Activated T-helper 1 cell treated with anti-CD3 and anti-CD28 coated beads, Interleukin-12 subunit alpha, Interleukin-12 subunit beta, Interleukin-2, Interleukin-4 antibody, amounts not matched to agents 30 ng/mL and 10 ng/mL and 1 ng/mL, durations not matched to agents 14 hours and 24 hours and 36 hours (primary cell): Measurements from ENCODE around the gene IGFBP5. TPM values are rescaled to one million over a fixed set of nuclear protein-coding genes. Genes with fewer than 3 reads are reported as not detected.

Experiments
- DNase-seq: peaks from one replicate; pipeline ENCODE4 v3.0.0; 2021; ENCODE audit warnings: low spot score
- H3K27ac Mint-ChIP-seq: one replicate; pipeline ENCODE4 v1.8.0; 2021; ENCODE audit warnings: mild to moderate bottlenecking, mixed read lengths
- H3K27me3 Mint-ChIP-seq: one replicate; pipeline ENCODE4 v1.8.0; 2022; ENCODE audit warnings: mild to moderate bottlenecking, moderate library complexity, mixed read lengths; ENCODE audit not compliant: insufficient read depth
- H3K36me3 Mint-ChIP-seq: one replicate; pipeline ENCODE4 v1.8.0; 2021; ENCODE audit warnings: low read depth, mixed read lengths
- H3K4me1 Mint-ChIP-seq: one replicate; pipeline ENCODE4 v1.8.0; 2021; ENCODE audit warnings: low read depth, mixed read lengths
- H3K4me3 Mint-ChIP-seq: one replicate; pipeline ENCODE4 v1.8.0; 2021; ENCODE audit warnings: mild to moderate bottlenecking, moderate library complexity, mixed read lengths
- H3K9me3 Mint-ChIP-seq: one replicate; pipeline ENCODE4 v1.8.0; 2021; ENCODE audit warnings: mixed read lengths
- intact Hi-C: fragments of 100-400 bp; cut with micrococcal nuclease; formaldehyde crosslinking; loops from one replicate; pipeline ENCODE4 v1.15.1; 2024
- total RNA-seq: library from RNA; stranded (reverse); gene quantifications from 2 replicates; pipeline ENCODE4 v1.2.3, GENCODE V29; 2022

IGFBP5 gene
- total RNA-seq, 1 donor from 2014 or later, result not detected

DNA sequence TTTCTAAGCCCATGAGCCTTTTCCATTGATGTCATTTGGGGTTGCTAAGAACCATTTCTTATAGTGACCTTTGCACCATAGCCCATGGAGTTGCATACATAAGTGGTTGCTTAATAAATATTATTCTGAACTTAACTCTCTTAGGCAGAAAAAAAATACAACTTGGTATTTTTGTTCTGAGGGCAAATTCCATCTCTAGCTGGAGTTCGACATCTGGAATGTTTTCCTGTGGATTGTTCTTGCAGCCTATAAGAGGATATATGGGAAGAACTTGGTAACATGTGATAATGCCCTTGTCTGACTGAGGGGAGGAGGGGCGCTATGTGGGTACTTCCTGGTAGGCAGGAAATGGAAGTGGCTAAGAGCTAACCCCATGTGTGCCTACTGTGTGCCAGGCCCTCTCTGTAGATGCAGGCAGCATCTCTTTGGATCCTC, 41.4 kb downstream of the IGFBP5 start:
- intact Hi-C loops, result no loop called here
- Mint-ChIP-seq H3K36me3 (no peaks in the 10 kb centered on the region), H3K4me3 (no peak overlapping the region), H3K9me3 (no peaks in the 10 kb centered on the region), H3K27me3 (no peaks in the 10 kb centered on the region), H3K4me1 (peaks cover 6% of the 10 kb centered on the region), H3K27ac (no peak overlapping the region)
- DNase-seq, result no peak

DNA sequence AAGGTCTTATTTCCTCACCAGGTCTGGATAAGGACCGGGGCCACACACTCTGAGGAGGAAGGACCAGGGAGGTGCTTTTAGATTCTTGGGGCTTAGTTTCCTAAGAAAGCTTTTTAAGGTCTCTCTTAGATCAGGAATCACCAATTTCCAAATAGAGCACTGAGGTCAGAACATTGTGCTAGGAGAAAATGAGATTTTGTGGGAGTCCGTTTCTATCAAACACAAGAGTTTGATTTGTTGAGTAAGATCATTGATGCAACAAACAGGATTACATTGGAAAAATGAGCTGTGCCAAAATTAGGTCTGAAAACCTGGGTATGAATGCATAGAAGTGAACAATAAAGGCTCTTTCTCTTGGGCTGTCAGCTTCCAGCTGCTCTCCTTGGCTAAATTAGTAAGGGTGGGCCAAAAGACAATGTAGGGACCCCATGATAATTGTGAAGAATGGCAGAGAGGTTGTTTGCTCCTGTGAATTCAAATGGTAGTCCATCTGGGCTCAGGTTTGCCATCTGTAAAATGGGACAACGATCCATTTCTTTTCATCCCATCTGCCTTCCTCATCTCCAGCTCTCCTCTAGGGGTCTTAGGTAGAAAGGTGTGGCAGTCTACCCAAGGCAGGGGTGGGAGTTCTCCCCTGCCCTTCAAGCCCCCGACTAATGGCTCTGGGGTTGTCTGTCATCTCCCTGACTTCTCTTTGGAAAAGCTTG, 42.1 kb downstream of the IGFBP5 start:
- peaks cover 6% of the 10 kb centered on the region for H3K4me1 Mint-ChIP-seq
- no peak overlapping the region for H3K27ac Mint-ChIP-seq
- H3K36me3 Mint-ChIP-seq, result no peaks in the 10 kb centered on the region
- no peak overlapping the region for H3K4me3 Mint-ChIP-seq
- intact Hi-C loops, result no loop called here
- DNase-seq, result no peak
- no peaks in the 10 kb centered on the region for H3K9me3 Mint-ChIP-seq
- no peaks in the 10 kb centered on the region for H3K27me3 Mint-ChIP-seq

GRCh38 chr2:216652566-216652965, 42.8 kb downstream of the IGFBP5 start:
- Mint-ChIP-seq H3K4me3 (no peak overlapping the region), H3K9me3 (no peaks in the 10 kb centered on the region), H3K27me3 (no peaks in the 10 kb centered on the region), H3K36me3 (no peaks in the 10 kb centered on the region), H3K27ac (no peak overlapping the region), H3K4me1 (peaks cover 6% of the 10 kb centered on the region)
- intact Hi-C loops, result no loop called here
- DNase-seq, result no peak

DNA sequence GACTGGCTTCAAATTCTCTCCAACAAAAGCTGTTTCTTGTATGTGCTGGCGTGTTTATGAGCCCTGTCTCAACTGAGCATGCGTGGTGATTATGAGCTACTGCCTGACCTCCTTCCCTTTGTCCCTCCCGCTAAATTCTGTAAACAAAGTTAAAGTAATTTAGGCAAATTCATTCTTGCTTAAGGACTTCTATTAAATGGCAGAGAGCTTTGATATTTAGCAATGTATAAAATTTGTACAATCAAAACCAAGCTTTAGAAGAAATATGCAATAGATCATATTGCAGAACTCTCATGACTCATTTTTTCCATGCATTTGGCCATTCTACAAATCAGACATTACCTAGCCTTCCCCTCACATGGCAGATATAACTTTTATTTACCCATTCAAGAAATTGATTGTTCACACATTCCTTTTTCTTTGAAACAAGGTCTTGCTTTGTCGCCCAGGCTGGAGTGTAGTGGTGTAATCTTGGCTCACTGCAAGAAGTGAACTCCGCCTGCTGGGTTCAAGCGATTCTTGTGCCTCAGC, 43.9 kb downstream of the IGFBP5 start:
- no peak for DNase-seq
- Mint-ChIP-seq H3K4me3 (no peak overlapping the region), H3K27me3 (no peaks in the 10 kb centered on the region), H3K9me3 (no peaks in the 10 kb centered on the region), H3K36me3 (no peaks in the 10 kb centered on the region), H3K27ac (no peak overlapping the region), H3K4me1 (peaks cover 6% of the 10 kb centered on the region)
- intact Hi-C loops, result no loop called here

DNA sequence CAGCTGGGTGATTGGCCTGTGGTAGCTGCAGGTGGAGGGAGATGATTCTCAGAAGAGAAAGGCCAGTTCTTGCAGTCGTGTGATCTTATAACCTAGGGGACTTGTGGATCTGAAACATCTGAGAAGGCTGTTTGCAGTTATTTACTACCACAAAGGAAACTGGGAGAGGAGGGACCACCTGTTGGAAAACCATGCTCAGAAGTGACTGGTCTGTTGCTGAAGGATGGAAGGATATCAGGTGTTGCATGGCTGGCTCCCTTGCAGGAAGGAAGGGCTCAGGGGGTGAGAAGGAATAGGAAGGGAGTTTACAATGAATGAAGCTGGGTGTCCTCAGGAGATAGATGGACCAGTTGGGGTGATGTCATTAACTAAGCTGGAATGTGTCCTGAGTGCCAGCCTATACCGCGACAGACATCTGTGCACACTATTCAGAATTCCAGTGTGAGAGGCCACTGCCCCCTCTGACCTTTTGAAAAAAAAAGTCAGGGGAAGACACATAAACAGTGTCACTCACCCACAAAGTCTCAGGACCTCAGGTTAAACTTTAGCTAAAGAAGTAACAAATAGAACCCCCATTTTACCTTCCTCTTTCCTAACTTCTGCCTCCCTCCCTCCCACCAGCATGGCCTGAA, 44.6 kb downstream of the IGFBP5 start:
- intact Hi-C loops, result no loop called here
- Mint-ChIP-seq H3K9me3 (no peaks in the 10 kb centered on the region), H3K36me3 (no peaks in the 10 kb centered on the region), H3K27me3 (no peaks in the 10 kb centered on the region), H3K4me3 (no peak overlapping the region), H3K4me1 (peaks cover 6% of the 10 kb centered on the region), H3K27ac (no peak overlapping the region)
- DNase-seq, result no peak

DNA sequence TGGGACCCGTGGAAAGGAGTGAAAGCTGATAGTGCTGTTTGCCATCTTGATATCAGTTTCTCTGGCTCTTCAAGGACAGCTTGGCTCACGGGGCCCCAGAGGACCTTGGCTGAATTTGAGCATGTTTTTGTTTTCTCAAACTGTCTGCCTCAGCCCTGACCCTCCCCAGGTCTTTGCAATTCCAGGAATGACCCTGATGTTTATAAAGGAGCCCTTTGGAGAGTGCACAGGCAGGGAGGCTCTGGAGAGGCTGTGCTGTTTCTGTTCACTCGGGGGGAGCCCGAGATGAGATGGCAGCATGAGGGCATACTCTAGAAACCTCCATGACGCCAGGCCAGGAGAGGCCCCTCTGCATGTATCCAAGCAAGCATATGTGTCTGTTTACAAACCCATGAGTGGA, 45.8 kb downstream of the IGFBP5 start:
- DNase-seq, result no peak
- H3K9me3 Mint-ChIP-seq, result no peaks in the 10 kb centered on the region
- H3K4me1 Mint-ChIP-seq, result peaks cover 10% of the 10 kb centered on the region
- H3K27ac Mint-ChIP-seq, result no peak overlapping the region
- no peaks in the 10 kb centered on the region for H3K36me3 Mint-ChIP-seq
- intact Hi-C loops, result no loop called here
- no peaks in the 10 kb centered on the region for H3K27me3 Mint-ChIP-seq
- no peak overlapping the region for H3K4me3 Mint-ChIP-seq

DNA sequence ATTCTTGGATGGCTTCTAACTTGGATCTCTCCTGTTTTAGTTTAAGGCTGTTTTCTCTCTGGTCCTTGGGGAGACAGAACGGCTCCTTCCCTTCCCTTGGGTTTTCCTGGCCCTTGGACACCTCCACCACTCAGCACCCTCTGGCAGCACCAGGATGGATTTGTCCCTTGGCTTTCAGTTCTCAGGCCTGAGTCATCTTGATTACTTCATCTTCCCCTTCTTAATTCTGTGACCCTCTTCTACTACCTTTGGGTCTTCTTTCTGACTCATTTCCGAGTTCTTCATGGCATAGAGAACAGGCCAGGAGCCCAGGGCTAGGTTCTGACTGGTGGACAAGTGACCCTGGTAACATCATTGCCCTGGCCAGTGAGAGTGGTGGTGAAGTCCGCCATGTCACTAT, 47.2 kb downstream of the IGFBP5 start:
- Mint-ChIP-seq H3K36me3 (no peaks in the 10 kb centered on the region), H3K9me3 (no peaks in the 10 kb centered on the region), H3K4me1 (peaks cover 11% of the 10 kb centered on the region), H3K4me3 (no peak overlapping the region), H3K27me3 (no peaks in the 10 kb centered on the region), H3K27ac (no peak overlapping the region)
- DNase-seq, result no peak
- intact Hi-C loops, result no loop called here

DNA sequence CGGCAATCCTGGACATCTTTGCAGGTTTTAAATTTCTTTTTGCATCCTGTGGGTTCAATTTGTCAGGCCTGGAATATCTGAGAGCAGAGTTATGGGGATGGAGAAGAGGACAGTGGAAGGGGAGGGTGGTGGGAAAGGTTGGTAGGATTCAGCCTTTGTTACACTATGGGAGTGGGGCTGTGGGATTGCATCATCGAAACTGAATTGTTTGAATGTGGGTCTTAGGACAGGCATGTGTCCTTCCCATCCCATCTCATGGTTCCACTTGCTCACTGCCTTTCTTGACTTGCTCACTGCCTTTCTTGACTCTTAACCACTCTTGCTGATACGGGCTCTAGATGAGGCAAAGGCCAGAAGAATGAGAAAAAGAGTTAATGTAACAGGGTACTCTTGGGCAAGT, 49.2 kb downstream of the IGFBP5 start:
- no peaks in the 10 kb centered on the region for H3K9me3 Mint-ChIP-seq
- no peaks in the 10 kb centered on the region for H3K36me3 Mint-ChIP-seq
- no peaks in the 10 kb centered on the region for H3K27me3 Mint-ChIP-seq
- no peak overlapping the region for H3K4me3 Mint-ChIP-seq
- intact Hi-C loops, result no loop called here
- DNase-seq, result no peak
- no peak overlapping the region for H3K27ac Mint-ChIP-seq
- peaks cover 11% of the 10 kb centered on the region for H3K4me1 Mint-ChIP-seq

DNA sequence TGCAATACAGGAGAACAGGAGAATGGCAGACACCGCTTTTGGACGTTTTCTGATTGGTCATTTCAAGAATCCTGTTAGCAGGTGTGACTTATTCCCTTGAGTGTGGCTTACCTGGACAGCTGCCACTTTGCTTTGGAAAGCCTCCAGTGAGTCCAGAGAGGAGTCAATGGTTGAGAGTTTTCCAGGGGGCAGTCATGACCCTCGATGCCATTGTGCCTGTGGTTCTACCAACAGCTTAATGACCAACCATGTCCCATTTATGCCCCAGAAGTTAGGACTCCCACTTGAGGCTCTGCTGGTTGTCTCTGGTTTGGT, 49.8 kb downstream of the IGFBP5 start:
- DNase-seq, result no peak
- Mint-ChIP-seq H3K27ac (no peak overlapping the region), H3K4me3 (no peak overlapping the region), H3K27me3 (no peaks in the 10 kb centered on the region), H3K4me1 (peaks cover 11% of the 10 kb centered on the region), H3K36me3 (no peaks in the 10 kb centered on the region), H3K9me3 (no peaks in the 10 kb centered on the region)
- intact Hi-C loops, result no loop called here

DNA sequence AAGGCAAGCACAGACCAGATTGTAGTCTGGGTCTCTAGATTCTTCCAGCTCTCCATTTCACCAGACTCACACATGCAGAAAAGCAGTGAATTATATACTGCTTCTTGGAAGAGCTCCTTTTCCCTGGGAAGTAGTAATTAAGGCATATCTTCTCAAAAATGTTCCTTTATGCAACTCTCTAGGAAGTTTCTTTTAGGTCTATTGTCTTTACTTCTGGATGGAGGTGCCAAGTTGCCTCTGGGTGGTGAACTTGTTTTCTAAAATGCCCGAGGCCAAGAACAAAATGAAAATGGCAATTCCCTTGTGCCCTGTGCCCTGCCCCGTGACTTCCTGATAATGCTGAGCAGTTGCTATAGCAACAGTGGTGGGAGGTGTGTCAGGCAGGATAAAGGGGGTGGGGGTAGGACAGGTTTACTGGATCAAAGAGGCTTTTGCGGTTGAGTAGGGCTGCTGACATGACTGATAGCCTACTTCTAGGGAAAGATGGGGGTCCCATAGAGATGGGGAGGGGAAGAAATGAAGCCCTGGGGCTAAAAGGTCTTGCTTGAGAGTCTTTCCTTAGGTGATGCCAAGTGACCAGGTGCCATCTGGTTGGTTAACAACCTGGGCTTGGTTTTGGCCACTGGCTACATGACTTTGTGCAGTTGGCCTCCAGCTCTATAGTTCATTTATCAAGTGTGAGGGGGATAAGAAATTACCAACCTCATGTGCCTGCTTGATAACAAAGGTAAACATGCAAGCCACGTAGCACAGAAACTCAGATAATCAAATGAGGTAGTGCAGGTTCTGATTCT, 50.3 kb downstream of the IGFBP5 start:
- intact Hi-C loops, result no loop called here
- no peak for DNase-seq
- H3K36me3 Mint-ChIP-seq, result no peaks in the 10 kb centered on the region
- H3K4me3 Mint-ChIP-seq, result no peak overlapping the region
- H3K4me1 Mint-ChIP-seq, result peaks cover 11% of the 10 kb centered on the region
- H3K27me3 Mint-ChIP-seq, result no peaks in the 10 kb centered on the region
- no peaks in the 10 kb centered on the region for H3K9me3 Mint-ChIP-seq
- no peak overlapping the region for H3K27ac Mint-ChIP-seq

GRCh38 chr2:216643986-216644659, 51.2 kb downstream of the IGFBP5 start:
- H3K27ac Mint-ChIP-seq, result no peak overlapping the region
- H3K4me1 Mint-ChIP-seq, result peaks cover 11% of the 10 kb centered on the region
- H3K4me3 Mint-ChIP-seq, result no peak overlapping the region
- no peaks in the 10 kb centered on the region for H3K27me3 Mint-ChIP-seq
- intact Hi-C loops, result no loop called here
- no peaks in the 10 kb centered on the region for H3K36me3 Mint-ChIP-seq
- no peaks in the 10 kb centered on the region for H3K9me3 Mint-ChIP-seq
- no peak for DNase-seq

DNA sequence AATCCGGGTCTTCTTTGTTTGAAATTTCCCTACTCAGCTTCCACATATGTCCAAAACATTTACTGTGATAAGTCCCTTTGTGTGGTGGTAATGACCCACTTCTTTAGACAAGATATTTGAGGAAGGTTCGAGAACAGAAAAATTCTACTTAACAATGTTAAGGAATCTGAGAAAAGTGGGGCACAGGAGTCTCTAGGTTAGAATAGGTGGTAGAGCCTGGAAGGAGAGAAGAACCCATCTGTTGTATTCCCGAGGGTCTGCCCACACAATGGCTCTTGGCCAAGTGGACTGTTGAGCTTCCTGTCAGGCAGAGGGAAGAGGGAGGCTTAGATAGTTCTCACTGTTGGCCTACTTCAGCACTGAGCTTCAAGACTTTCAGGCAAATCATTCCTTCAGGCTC, 57.9 kb downstream of the IGFBP5 start:
- DNase-seq, result no peak
- Mint-ChIP-seq H3K27me3 (peaks cover 37% of the 10 kb centered on the region), H3K36me3 (peaks cover 7% of the 10 kb centered on the region), H3K4me3 (no peak overlapping the region), H3K4me1 (peaks cover 23% of the 10 kb centered on the region), H3K9me3 (no peaks in the 10 kb centered on the region), H3K27ac (no peak overlapping the region)
- intact Hi-C loops, result no loop called here
